Testis (tissue), 2 donors: ENCODE measurements around the gene CNGB1.

Experiments used
- CTCF ChIP-seq, 3 experiments: fragments of 450-650 bp in 2 of 3; fragments of 200-600 bp in 1 of 3; sonication (generic) in 1 of 3; IDR thresholded peaks; one replicate each; pipeline ENCODE4 v1.5.1; 2016 to 2019; ENCODE audit warnings: antibody characterized with exemption in 3 of 3, mild to moderate bottlenecking in 2 of 3, moderate library complexity in 1 of 3
- POLR2A ChIP-seq: fragments of 450-650 bp; IDR thresholded peaks from one replicate; pipeline ENCODE4 v1.6.1; 2017; ENCODE audit warnings: antibody characterized with exemption, mild to moderate bottlenecking, moderate library complexity

DNA sequence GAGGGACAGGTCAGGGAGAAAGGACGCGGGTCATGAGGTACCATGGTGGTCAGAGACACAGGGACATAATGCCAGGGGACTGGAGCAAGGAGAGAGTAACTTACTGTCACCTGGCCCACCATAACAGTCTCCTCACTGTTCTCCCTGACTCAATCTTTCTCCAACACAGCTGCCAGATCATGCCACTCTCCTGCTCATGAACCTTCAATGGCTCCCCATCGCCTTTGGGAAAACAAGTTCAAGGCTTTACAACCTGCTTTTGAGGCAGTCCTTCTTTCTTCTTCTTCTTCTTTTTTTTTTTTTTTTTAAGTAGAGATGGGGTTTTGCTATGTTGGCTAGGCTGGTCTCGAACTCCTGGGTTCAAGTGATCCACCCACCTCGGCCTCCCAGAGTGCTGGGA, 22.9 kb downstream of the CNGB1 start:
- TF ChIP-seq CTCF (IDR thresholded peaks at IDR 0.05) (no peak), POLR2A (no peak)
